ENCODE data around the gene RRM1. TPM values are rescaled to one million over a fixed set of nuclear protein-coding genes. Genes with fewer than 3 reads are reported as not detected.

RRM1 gene
- total and polyA plus RNA-seq, 7 donors: 9.0 to 39.6 (median 28.5) TPM

- no peaks in the 10 kb centered on the region for H3K9me3 ChIP-seq
- intact Hi-C loops (cut with DNase I): no loop called here
- WGBS, 2 donors: 94 to 97% methylated on average over 2 of the region's 2 CpGs
- peaks cover 0 to 59% (median 4%) of the 10 kb centered on the region in 4 donors for H3K36me3 ChIP-seq
- TF ChIP-seq, protein P1, sequence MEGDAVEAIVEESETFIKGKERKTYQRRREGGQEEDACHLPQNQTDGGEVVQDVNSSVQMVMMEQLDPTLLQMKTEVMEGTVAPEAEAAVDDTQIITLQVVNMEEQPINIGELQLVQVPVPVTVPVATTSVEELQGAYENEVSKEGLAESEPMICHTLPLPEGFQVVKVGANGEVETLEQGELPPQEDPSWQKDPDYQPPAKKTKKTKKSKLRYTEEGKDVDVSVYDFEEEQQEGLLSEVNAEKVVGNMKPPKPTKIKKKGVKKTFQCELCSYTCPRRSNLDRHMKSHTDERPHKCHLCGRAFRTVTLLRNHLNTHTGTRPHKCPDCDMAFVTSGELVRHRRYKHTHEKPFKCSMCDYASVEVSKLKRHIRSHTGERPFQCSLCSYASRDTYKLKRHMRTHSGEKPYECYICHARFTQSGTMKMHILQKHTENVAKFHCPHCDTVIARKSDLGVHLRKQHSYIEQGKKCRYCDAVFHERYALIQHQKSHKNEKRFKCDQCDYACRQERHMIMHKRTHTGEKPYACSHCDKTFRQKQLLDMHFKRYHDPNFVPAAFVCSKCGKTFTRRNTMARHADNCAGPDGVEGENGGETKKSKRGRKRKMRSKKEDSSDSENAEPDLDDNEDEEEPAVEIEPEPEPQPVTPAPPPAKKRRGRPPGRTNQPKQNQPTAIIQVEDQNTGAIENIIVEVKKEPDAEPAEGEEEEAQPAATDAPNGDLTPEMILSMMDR (IDR thresholded peaks at IDR 0.05): no peak
- TF ChIP-seq EP300 (IDR thresholded peaks at IDR 0.05): no peak
- H3K27ac ChIP-seq: no peak overlapping the region
- DNase-seq: no peak
- no peaks in the 10 kb centered on the region for H3K27me3 ChIP-seq
- H3K4me1 ChIP-seq: no peaks in the 10 kb centered on the region
- H3K4me3 ChIP-seq: no peak overlapping the region
These were observed 8.7 kb downstream of the RRM1 start for GRCh38 chr11:4103269-4103668.

GRCh38 chr11:4105916-4106315 is 11.3 kb downstream of the RRM1 start:
- Histone ChIP-seq H3K4me3 (no peak overlapping the region), H3K36me3 (peaks cover 0 to 82% (median 6%) of the 10 kb centered on the region in 4 donors), H3K4me1 (no peaks in the 10 kb centered on the region), H3K27ac (no peak overlapping the region), H3K9me3 (no peaks in the 10 kb centered on the region), H3K27me3 (no peaks in the 10 kb centered on the region)
- TF ChIP-seq POLR2AphosphoS5 (IDR thresholded peaks at IDR 0.05): no peak
- TF ChIP-seq EP300 (IDR thresholded peaks at IDR 0.05): no peak
- no peak for TF ChIP-seq POLR2A (IDR thresholded peaks at IDR 0.05)
- TF ChIP-seq, protein P1 (IDR thresholded peaks at IDR 0.05): no peak
- intact Hi-C loops (cut with DNase I): no loop called here
- DNase-seq: no peak
- WGBS, 2 donors: 100% methylated on average over 1 of the region's 1 CpG

DNA sequence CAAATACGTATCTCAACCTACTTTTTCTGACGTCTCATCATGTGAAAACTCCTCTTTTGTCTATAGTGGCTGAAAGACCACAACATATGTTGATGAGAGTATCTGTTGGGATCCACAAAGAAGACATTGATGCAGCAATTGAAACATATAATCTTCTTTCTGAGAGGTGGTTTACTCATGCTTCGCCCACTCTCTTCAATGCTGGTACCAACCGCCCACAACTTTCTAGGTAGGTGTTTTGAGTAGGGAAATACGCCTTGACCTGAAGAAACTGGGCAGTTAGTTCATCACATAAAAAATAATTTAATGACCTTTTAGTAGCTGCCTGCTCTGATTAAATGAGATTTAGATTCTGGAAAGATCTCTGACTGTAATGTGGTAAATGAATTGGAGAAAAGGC is 17.2 kb downstream of the RRM1 start:
- Histone ChIP-seq H3K9me3 (no peaks in the 10 kb centered on the region), H3K27ac (no peak overlapping the region), H3K27me3 (no peaks in the 10 kb centered on the region), H3K4me3 (no peak overlapping the region), H3K36me3 (peaks cover 7 to 96% (median 31%) of the 10 kb centered on the region in 4 donors), H3K4me1 (no peaks in the 10 kb centered on the region)
- no peak for TF ChIP-seq EP300 (IDR thresholded peaks at IDR 0.05)
- no peak for TF ChIP-seq POLR2AphosphoS5 (IDR thresholded peaks at IDR 0.05)
- TF ChIP-seq, protein P1 (IDR thresholded peaks at IDR 0.05): no peak
- TF ChIP-seq POLR2A (IDR thresholded peaks at IDR 0.05): no peak
- 78 to 79% methylated on average over 5 of the region's 5 CpGs for WGBS, 2 donors
- DNase-seq: no peak
- intact Hi-C loops (cut with DNase I): no loop called here

DNA sequence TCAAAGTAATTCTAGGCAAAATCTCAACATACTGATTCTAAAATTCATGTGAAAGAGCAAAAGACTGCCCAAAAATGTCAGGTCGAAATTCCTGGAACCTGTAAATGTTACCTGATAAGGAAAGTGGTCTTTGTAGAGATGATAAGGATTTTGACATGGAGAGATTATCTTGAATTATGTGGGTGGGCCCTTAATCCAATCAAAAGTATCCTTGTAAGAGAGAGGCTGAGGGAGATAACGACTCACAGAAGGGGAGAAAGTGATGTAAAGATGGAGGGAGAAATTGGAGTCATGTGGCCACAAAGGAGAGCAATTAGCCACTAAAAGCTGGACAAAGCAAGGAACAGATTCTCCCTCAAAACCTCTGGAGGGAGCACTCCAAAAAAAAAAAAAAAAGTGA is 20.5 kb downstream of the RRM1 start:
- Histone ChIP-seq H3K9me3 (no peaks in the 10 kb centered on the region), H3K27ac (no peak overlapping the region), H3K4me1 (no peaks in the 10 kb centered on the region), H3K27me3 (no peaks in the 10 kb centered on the region), H3K4me3 (no peak overlapping the region), H3K36me3 (peaks cover 7 to 90% (median 28%) of the 10 kb centered on the region in 4 donors)
- 95 to 96% methylated on average over 2 of the region's 2 CpGs for WGBS, 2 donors
- no peak for DNase-seq
- intact Hi-C loops (cut with DNase I): no loop called here
- TF ChIP-seq, protein P1 (IDR thresholded peaks at IDR 0.05): no peak
- TF ChIP-seq POLR2A (IDR thresholded peaks at IDR 0.05) (no peak), POLR2AphosphoS5 (IDR thresholded peaks at IDR 0.05) (no peak)

GRCh38 chr11:4118107-4118506 is 23.5 kb downstream of the RRM1 start:
- WGBS, 2 donors: 74 to 83% methylated on average over 3 of the region's 3 CpGs
- no peak for TF ChIP-seq POLR2A (IDR thresholded peaks at IDR 0.05)
- TF ChIP-seq, protein P1 (IDR thresholded peaks at IDR 0.05): no peak
- TF ChIP-seq EP300 (IDR thresholded peaks at IDR 0.05): no peak
- TF ChIP-seq POLR2AphosphoS5 (IDR thresholded peaks at IDR 0.05): no peak
- no peaks in the 10 kb centered on the region for H3K4me1 ChIP-seq
- H3K4me3 ChIP-seq: no peak overlapping the region
- peaks cover 0 to 90% (median 28%) of the 10 kb centered on the region in 4 donors for H3K36me3 ChIP-seq
- H3K27me3 ChIP-seq: no peaks in the 10 kb centered on the region
- no peak overlapping the region for H3K27ac ChIP-seq
- no peak for DNase-seq
- intact Hi-C loops (cut with DNase I): no loop called here
- H3K9me3 ChIP-seq: no peaks in the 10 kb centered on the region

Measured in sigmoid colon (tissue), 7 donors.